Measurements from ENCODE around the gene ASB4.

The ASB4 gene

DNA sequence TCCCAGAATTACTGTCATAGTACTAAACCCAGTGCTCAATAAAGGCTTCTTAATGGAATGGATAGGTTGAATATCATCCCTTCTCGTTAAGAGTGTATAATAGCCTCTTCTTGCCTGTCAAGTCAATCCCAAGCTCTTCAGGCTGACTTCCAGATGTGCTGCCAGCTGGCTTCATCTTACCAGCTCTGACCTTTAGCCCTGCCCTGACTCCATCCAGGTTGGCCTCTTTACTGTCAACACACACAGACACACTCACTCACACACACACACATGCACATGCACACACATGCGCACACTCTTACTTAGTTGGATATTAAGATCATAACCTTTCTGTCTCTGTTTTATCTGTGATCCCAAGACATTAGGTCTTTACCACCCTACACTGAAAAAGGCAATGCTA is 49.1 kb downstream of the ASB4 start:
- Histone ChIP-seq H3K9ac (ENCODE audit: low read length) (no peak overlapping the region), H3K79me2 (ENCODE audit: low read length) (no peaks in the 10 kb centered on the region), H3K4me2 (ENCODE audit: low read length) (no peak overlapping the region), H4K20me1 (ENCODE audit: insufficient read depth, low read length) (no peaks in the 10 kb centered on the region), H2AFZ (ENCODE audit: low read depth, low read length) (no peak overlapping the region), H3K36me3 (replicated peaks; ENCODE audit: low read depth, low read length) (no peaks in the 10 kb centered on the region), H3K27ac (ENCODE audit: low read length) (no peak overlapping the region), H3K9me3 (ENCODE audit: insufficient read depth, low read length) (no peaks in the 10 kb centered on the region), H3K4me3 (ENCODE audit: low read length) (no peak overlapping the region), H3K27me3 (ENCODE audit: low read depth, low read length) (peaks cover 20% of the 10 kb centered on the region; the same call in 1 of the 2 replicates), H3K4me1 (ENCODE audit: low read length) (no peaks in the 10 kb centered on the region)
- TF ChIP-seq, protein P1, sequence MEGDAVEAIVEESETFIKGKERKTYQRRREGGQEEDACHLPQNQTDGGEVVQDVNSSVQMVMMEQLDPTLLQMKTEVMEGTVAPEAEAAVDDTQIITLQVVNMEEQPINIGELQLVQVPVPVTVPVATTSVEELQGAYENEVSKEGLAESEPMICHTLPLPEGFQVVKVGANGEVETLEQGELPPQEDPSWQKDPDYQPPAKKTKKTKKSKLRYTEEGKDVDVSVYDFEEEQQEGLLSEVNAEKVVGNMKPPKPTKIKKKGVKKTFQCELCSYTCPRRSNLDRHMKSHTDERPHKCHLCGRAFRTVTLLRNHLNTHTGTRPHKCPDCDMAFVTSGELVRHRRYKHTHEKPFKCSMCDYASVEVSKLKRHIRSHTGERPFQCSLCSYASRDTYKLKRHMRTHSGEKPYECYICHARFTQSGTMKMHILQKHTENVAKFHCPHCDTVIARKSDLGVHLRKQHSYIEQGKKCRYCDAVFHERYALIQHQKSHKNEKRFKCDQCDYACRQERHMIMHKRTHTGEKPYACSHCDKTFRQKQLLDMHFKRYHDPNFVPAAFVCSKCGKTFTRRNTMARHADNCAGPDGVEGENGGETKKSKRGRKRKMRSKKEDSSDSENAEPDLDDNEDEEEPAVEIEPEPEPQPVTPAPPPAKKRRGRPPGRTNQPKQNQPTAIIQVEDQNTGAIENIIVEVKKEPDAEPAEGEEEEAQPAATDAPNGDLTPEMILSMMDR (IDR thresholded peaks at IDR 0.05; ENCODE audit: low read depth, low read length): no peak
- TF ChIP-seq EZH2phosphoT487 (IDR thresholded peaks at IDR 0.05; ENCODE audit: low read depth): no peak

GRCh38 chr7:95535662-95536061 is 49.9 kb downstream of the ASB4 start:
- Histone ChIP-seq H3K4me3 (ENCODE audit: low read length) (no peak overlapping the region), H3K27ac (ENCODE audit: low read length) (no peak overlapping the region), H3K9me3 (ENCODE audit: insufficient read depth, low read length) (no peaks in the 10 kb centered on the region), H3K27me3 (ENCODE audit: low read depth, low read length) (peaks cover 27% of the 10 kb centered on the region), H4K20me1 (ENCODE audit: insufficient read depth, low read length) (no peaks in the 10 kb centered on the region), H3K4me1 (ENCODE audit: low read length) (no peaks in the 10 kb centered on the region), H3K9ac (ENCODE audit: low read length) (no peak overlapping the region), H2AFZ (ENCODE audit: low read depth, low read length) (no peak overlapping the region), H3K36me3 (replicated peaks; ENCODE audit: low read depth, low read length) (no peaks in the 10 kb centered on the region), H3K4me2 (ENCODE audit: low read length) (no peak overlapping the region), H3K79me2 (ENCODE audit: low read length) (no peaks in the 10 kb centered on the region)
- TF ChIP-seq, protein P1 (IDR thresholded peaks at IDR 0.05; ENCODE audit: low read depth, low read length): no peak
- no peak for TF ChIP-seq EZH2phosphoT487 (IDR thresholded peaks at IDR 0.05; ENCODE audit: low read depth)

GRCh38 chr7:95536656-95537311 is 51.0 kb downstream of the ASB4 start:
- Histone ChIP-seq H3K4me1 (ENCODE audit: low read length) (no peaks in the 10 kb centered on the region), H3K36me3 (replicated peaks; ENCODE audit: low read depth, low read length) (no peaks in the 10 kb centered on the region), H3K4me2 (ENCODE audit: low read length) (no peak overlapping the region), H4K20me1 (ENCODE audit: insufficient read depth, low read length) (no peaks in the 10 kb centered on the region), H3K27ac (ENCODE audit: low read length) (no peak overlapping the region), H3K9me3 (ENCODE audit: insufficient read depth, low read length) (no peaks in the 10 kb centered on the region), H3K79me2 (ENCODE audit: low read length) (no peaks in the 10 kb centered on the region), H3K27me3 (ENCODE audit: low read depth, low read length) (peaks cover 29% of the 10 kb centered on the region), H3K4me3 (ENCODE audit: low read length) (no peak overlapping the region), H2AFZ (ENCODE audit: low read depth, low read length) (no peak overlapping the region), H3K9ac (ENCODE audit: low read length) (no peak overlapping the region)
- TF ChIP-seq, protein P1 (IDR thresholded peaks at IDR 0.05; ENCODE audit: low read depth, low read length): no peak
- TF ChIP-seq EZH2phosphoT487 (IDR thresholded peaks at IDR 0.05; ENCODE audit: low read depth): no peak

DNA sequence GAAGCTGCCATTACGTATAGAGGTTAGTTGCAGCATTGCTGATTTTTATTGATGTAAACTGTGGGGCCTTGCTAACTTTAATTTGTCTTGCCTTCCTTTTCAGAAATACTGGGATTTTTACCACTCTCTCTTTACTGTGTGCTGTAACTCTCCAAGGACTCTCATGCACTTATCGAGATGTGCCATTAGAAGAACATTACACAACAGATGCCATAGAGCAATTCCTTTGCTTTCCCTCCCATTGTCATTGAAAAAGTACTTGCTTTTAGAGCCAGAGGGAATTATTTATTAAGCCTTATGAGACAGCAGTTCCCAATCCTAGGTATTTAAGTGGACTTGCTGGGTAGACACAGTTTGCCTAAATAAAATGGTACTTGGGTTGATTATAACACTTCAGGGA is 51.7 kb downstream of the ASB4 start:
- Histone ChIP-seq H3K27me3 (ENCODE audit: low read depth, low read length) (peaks cover 26% of the 10 kb centered on the region), H3K27ac (ENCODE audit: low read length) (no peak overlapping the region), H3K4me3 (ENCODE audit: low read length) (no peak overlapping the region), H2AFZ (ENCODE audit: low read depth, low read length) (no peak overlapping the region), H4K20me1 (ENCODE audit: insufficient read depth, low read length) (no peaks in the 10 kb centered on the region), H3K36me3 (replicated peaks; ENCODE audit: low read depth, low read length) (no peaks in the 10 kb centered on the region), H3K9me3 (ENCODE audit: insufficient read depth, low read length) (no peaks in the 10 kb centered on the region), H3K79me2 (ENCODE audit: low read length) (no peaks in the 10 kb centered on the region), H3K9ac (ENCODE audit: low read length) (no peak overlapping the region), H3K4me1 (ENCODE audit: low read length) (no peaks in the 10 kb centered on the region), H3K4me2 (ENCODE audit: low read length) (no peak overlapping the region)
- no peak for TF ChIP-seq EZH2phosphoT487 (IDR thresholded peaks at IDR 0.05; ENCODE audit: low read depth)
- TF ChIP-seq, protein P1 (IDR thresholded peaks at IDR 0.05; ENCODE audit: low read depth, low read length): no peak

Measured in OCI-LY3 (cell line).